Left lung (tissue), 10 donors: ENCODE measurements around the gene TMC1. TPM values are rescaled to one million over a fixed set of nuclear protein-coding genes. Genes with fewer than 3 reads are reported as not detected.

Experiments used
- ATAC-seq: fragments of 200-7000 bp; cut with Tn5 transposase; one replicate; pipeline ENCODE4 v1.9.1; 2020; ENCODE audit warnings: moderate library complexity
- DNase-seq, 4 donors: peaks; one replicate each; pipeline ENCODE4 v3.0.0-alpha.2; 2013 to 2020
- H3K27ac ChIP-seq, 2 donors: fragments of 200-600 bp; sonication (generic) in 1 of 2; one replicate each; pipeline versions ENCODE4 v1.5.0 to v1.8.0; 2020 to 2021
- H3K27me3 ChIP-seq, 2 donors: fragments of 200-600 bp; sonication (generic) in 1 of 2; one replicate each; pipeline versions ENCODE4 v1.5.0 to v1.8.0; 2020 to 2021
- H3K36me3 ChIP-seq, 2 donors: fragments of 200-600 bp; sonication (generic) in 1 of 2; one replicate each; pipeline versions ENCODE4 v1.5.0 to v1.8.0; 2020 to 2021
- H3K4me1 ChIP-seq, 2 donors: fragments of 200-600 bp; one replicate each; pipeline ENCODE4 v1.8.0; 2021
- H3K4me3 ChIP-seq, 2 donors: fragments of 200-600 bp; sonication (generic) in 1 of 2; one replicate each; pipeline versions ENCODE4 v1.5.0 to v1.8.0; 2020 to 2021; ENCODE audit warnings: mild to moderate bottlenecking in 1 of 2
- H3K9me3 ChIP-seq, 2 donors: fragments of 200-600 bp; sonication (generic) in 1 of 2; one replicate each; pipeline versions ENCODE4 v1.5.0 to v1.8.0; 2020 to 2021
- intact Hi-C, 2 donors: fragments of 100-400 bp; cut with DNase I; formaldehyde crosslinking; loops; one replicate each; pipeline versions ENCODE4 v1.11.2 to v1.14.2; 2022
- polyA plus RNA-seq, 6 donors: library from polyadenylated mRNA; unstranded; fragments of 120-200 nt; gene quantifications; one replicate each; pipeline ENCODE4 v1.2.1, GENCODE V29; 2013; ENCODE audit not compliant: insufficient read length in 6 of 6
- total RNA-seq, 2 donors: library from RNA; stranded (reverse); fragmentation: NEBNext Ultra II Directional; extraction: Animal tissue kit (Norgen Biotek cat#: 25700); gene quantifications; one replicate each; pipeline ENCODE4 v1.2.1, GENCODE V29; 2021
- TF ChIP-seq, protein P1 (sequence below), 2 donors: fragments of 200-600 bp; sonication (generic) in 1 of 2; IDR thresholded peaks; one replicate each; pipeline versions ENCODE4 v1.5.0 to v1.8.0; 2021; ENCODE audit warnings: antibody characterized with exemption in 2 of 2
- donor health status: DM: no; HTN: yes; CAD: no.
- donor health status: DM: no; HTN: no; CAD: no.

TMC1 gene
- total and polyA plus RNA-seq, 8 donors = 0.26 to 0.81 (median 0.55) TPM; not detected in 1

DNA sequence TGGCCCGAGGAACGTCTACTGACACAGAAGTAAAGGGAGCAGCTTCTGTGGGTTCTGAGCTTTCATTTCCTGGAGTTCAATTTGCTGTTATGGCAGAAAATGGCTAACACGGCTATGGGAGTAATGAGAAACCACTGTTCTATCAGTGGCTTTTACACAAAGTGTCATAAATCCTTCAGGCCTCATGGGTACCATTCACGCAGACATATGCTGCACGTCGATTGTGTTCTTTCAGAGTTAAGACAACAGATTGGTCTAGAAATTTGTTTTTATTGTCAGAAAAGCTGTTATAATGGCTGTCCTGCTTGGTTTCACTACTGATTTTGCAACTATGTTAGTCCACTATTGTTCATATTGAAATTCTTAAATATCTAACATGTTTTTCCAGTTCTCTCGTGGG is 296.0 kb downstream of the TMC1 start:
- no peaks in the 10 kb centered on the region for H3K36me3 ChIP-seq
- no peak overlapping the region for H3K4me3 ChIP-seq
- no peak overlapping the region for H3K27ac ChIP-seq
- intact Hi-C loops = no loop called here
- TF ChIP-seq, protein P1, sequence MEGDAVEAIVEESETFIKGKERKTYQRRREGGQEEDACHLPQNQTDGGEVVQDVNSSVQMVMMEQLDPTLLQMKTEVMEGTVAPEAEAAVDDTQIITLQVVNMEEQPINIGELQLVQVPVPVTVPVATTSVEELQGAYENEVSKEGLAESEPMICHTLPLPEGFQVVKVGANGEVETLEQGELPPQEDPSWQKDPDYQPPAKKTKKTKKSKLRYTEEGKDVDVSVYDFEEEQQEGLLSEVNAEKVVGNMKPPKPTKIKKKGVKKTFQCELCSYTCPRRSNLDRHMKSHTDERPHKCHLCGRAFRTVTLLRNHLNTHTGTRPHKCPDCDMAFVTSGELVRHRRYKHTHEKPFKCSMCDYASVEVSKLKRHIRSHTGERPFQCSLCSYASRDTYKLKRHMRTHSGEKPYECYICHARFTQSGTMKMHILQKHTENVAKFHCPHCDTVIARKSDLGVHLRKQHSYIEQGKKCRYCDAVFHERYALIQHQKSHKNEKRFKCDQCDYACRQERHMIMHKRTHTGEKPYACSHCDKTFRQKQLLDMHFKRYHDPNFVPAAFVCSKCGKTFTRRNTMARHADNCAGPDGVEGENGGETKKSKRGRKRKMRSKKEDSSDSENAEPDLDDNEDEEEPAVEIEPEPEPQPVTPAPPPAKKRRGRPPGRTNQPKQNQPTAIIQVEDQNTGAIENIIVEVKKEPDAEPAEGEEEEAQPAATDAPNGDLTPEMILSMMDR (IDR thresholded peaks at IDR 0.05) = no peak
- ATAC-seq = no peak
- no peaks in the 10 kb centered on the region for H3K27me3 ChIP-seq
- H3K4me1 ChIP-seq = no peaks in the 10 kb centered on the region
- DNase-seq = no peak
- no peaks in the 10 kb centered on the region for H3K9me3 ChIP-seq

DNA sequence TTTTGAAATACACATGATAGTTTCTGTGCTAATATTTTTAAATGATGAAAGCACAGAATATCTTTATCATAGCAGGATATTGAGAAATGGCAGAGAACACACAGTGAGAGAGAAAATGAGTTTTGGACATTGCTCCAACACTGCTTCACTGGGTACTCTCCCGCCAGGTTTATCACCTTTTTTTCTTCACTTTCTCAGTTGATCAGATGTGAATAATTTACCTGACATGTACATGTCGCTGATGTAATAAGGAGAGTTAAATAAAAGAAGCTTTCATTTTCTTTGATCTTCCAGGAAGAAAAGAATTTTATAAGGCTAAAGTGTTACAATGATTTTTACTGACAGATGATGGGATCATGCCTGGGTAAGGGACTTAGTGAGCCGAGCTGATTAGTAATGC is 297.0 kb downstream of the TMC1 start:
- no peaks in the 10 kb centered on the region for H3K36me3 ChIP-seq
- ATAC-seq (no peak), DNase-seq (no peak)
- no peaks in the 10 kb centered on the region for H3K27me3 ChIP-seq
- no peak overlapping the region for H3K4me3 ChIP-seq
- no peaks in the 10 kb centered on the region for H3K4me1 ChIP-seq
- H3K27ac ChIP-seq = no peak overlapping the region
- intact Hi-C loops = no loop called here
- H3K9me3 ChIP-seq = no peaks in the 10 kb centered on the region
- TF ChIP-seq, protein P1 (IDR thresholded peaks at IDR 0.05) = no peak

DNA sequence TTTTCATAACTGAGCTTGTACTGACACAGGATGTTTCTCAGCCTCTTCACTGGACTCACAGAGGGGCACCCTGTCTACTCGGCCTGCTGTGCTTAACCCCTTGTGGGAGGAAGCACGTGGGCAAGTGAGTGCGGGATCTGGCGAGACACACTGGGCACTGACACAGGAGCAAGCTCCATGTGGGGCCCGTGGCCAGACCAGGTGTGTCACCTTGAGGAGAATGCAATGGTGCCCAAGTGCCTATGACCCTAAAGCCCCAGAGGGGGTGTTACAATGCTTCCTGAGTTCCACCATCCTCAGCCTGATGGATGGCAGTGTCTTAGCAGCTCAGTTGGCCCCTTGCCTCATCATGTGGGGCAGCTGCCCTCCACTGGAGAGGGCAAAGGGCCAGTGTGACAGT is 302.6 kb downstream of the TMC1 start:
- H3K27ac ChIP-seq = no peak overlapping the region
- intact Hi-C loops = no loop called here
- H3K4me1 ChIP-seq = no peaks in the 10 kb centered on the region
- no peaks in the 10 kb centered on the region for H3K36me3 ChIP-seq
- H3K9me3 ChIP-seq = no peaks in the 10 kb centered on the region
- peak in 1 of 4 donors; percentile 61 for DNase-seq
- H3K27me3 ChIP-seq = no peaks in the 10 kb centered on the region
- TF ChIP-seq, protein P1 (IDR thresholded peaks at IDR 0.05) = no peak
- no peak for ATAC-seq
- H3K4me3 ChIP-seq = no peak overlapping the region

DNA sequence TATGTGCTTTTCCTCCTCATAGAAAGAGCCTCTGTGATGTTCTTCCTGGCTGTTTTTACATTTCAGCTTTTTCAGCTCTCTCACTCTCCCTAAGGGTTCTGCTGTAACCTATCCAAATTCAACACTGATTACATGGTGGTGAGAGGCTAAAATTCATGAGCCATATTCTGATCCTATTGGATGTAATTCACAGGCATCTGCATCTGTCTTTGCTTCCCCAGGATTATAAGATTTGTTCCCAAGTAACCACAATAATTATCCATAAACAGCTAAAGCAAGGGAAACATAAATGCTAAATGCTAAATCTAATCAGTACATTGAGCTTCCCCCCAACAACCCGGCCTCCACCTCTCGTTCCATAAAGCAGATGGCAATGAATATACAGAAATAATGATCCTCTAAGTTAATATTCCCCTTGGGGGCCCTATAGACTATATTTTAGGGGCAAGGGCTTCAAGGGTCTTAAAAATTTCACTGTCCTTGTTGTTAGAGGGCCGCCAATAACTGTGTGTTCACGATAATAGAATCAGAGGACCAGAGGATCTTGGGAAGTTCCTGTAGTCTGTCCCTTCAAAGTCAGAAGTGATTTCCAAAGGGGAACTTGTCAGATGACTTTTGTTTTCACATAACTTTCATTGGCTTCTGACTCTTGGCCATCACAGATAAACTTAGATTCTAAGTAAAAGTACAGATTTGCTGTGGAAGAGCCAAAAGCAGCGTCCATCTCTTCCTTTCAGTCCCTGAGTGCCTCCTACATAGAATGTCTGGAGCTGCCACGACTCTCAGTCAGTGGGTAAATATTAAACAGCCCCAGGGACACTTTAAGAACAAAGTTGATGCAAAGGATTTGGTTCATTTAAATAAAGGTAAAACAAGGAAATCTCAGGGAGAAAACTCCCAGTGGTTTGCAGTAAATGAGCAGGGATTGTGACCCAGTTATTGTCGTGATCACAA is 305.9 kb downstream of the TMC1 start:
- H3K27me3 ChIP-seq = no peaks in the 10 kb centered on the region
- H3K36me3 ChIP-seq = no peaks in the 10 kb centered on the region
- DNase-seq = no peak
- H3K4me3 ChIP-seq = no peak overlapping the region
- no peaks in the 10 kb centered on the region for H3K9me3 ChIP-seq
- H3K4me1 ChIP-seq = no peaks in the 10 kb centered on the region
- ATAC-seq = peak; percentile 54
- intact Hi-C loops = no loop called here
- TF ChIP-seq, protein P1 (IDR thresholded peaks at IDR 0.05) = no peak
- H3K27ac ChIP-seq = peak overlapping the region in 1 of 2 donors; percentile 20

DNA sequence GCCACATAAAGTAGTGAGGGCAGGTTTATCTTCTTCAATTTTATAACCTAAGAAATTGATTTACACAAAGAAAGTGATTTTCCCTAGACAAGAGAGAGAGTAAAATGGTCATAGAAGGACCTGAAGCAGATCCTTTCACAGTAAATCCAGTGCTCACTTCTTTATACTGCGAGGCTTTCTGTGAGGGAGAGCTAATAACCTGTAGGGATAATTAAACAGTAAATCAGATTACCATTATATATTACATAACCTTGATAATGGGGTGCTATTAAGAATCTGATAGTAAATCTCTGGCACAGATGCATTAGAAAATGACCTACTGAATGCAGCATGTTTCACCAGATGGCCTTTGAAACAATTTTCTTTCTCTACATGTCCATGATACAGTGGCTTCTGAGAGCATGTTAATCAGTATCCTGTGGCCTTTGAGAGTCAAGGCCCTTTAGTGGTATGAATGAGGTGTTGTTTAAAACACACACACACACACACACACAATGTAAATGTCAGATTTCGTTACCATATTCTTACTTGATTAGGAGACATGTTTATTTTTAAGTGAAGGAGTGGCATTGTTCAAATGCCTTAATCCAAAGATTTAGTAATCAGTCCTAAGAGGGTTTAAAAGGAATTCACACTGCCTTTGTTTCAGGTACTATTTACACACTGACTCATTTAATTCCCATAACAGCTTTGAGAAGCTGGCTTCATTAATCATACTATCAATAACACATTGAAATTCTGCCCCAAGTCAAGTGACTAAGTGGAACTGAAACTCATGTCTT is 306.7 kb downstream of the TMC1 start:
- no peaks in the 10 kb centered on the region for H3K36me3 ChIP-seq
- TF ChIP-seq, protein P1 (IDR thresholded peaks at IDR 0.05) = no peak
- intact Hi-C loops = no loop called here
- no peaks in the 10 kb centered on the region for H3K4me1 ChIP-seq
- no peaks in the 10 kb centered on the region for H3K27me3 ChIP-seq
- peak; percentile 89 for ATAC-seq
- H3K4me3 ChIP-seq = no peak overlapping the region
- DNase-seq = no peak
- peak overlapping the region; percentile 8 to 20 for H3K27ac ChIP-seq
- no peaks in the 10 kb centered on the region for H3K9me3 ChIP-seq
